HG03575 (cell line): Measurements from ENCODE around the gene SLC20A1.
"Not testable (repeated sequence)": the region's sequence is repeated elsewhere in the genome, so short reads cannot be mapped to it uniquely, and the experiment has no call there.

Experiments
- ATAC-seq: cut with Tn5 transposase; IDR thresholded peaks from one replicate; pipeline ENCODE4 v1.9.1; 2021; ENCODE audit not compliant: unreplicated experiment, insufficient number of reproducible peaks, low FRiP score; ENCODE audit errors: extremely low read depth

The SLC20A1 gene

GRCh38 chr2:112694182-112694581 is 48.4 kb downstream of the SLC20A1 start:
- ATAC-seq: no peak

DNA sequence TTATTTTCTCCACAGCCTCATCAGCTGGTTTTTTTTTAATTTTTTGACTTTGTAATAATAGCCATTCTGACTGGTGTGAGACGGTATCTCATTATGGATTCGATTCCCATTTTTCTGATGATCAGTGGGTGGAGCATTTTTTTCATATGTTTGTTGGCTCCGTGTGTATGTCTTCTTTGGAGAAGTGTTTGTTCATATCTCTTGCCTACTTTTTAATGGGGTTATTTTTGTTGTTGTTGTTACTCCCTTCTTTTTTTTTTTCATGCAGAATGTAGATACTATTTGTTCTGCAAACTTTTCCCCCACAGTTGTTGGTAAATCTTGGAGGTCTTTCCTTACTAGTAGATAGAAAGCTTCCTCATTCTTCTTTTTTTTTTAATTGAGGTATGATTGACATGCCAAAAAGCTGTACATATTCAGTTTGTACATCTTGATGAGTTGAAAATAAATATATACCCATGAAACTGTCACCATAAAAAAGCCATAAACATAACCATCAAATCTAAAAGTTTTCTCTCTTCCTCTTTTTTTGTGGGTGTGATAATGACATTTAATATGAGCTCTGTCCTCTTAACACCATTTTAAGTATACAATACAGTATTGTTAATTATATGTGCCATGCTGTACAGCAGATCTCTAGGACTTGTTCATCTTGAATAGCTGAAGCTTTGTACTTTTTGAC is 53.2 kb downstream of the SLC20A1 start:
- ATAC-seq: no peak

GRCh38 chr2:112699984-112700667 is 54.4 kb downstream of the SLC20A1 start:
- no peak for ATAC-seq

- ATAC-seq: no peak
These were observed 55.3 kb downstream of the SLC20A1 start for GRCh38 chr2:112701052-112701451.

DNA sequence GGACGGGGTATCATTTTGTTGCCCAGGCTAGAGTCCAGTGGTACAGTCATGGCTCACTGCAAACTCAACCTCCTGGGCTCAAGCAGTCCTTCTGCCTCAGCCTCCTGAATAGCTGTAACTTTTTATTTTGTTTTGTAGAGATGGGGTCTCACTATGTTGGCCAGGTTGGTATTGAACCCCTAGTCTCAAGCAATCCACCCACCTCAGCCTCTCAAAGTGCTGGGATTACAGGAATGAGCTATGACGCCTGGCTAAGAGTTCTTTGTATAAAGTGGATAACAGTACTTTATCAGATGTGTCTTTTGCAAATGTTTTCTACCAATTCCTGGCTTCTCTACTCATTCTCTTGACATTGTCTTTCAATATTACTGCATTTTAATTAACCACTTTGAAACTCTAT is 57.9 kb downstream of the SLC20A1 start:
- ATAC-seq: no peak

DNA sequence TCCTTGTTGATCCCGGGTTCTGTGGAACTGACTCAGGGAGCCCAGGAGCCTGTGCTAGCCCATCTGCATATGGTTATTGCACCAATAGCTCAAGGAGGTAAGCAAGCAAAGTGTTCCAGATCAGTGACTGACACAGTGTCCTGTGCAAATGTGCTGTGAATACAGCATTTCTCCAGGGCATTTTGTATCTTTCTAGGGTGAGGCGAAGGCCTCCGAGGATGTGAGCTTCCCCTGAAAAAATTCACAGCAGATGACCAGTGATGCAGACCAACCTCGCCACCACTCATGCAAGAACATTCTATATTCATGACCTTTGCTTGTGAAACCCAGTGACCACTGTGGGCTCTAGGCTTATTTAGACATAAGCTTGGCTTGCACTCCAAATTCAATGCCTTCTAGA is 59.8 kb downstream of the SLC20A1 start:
- ATAC-seq: no peak

GRCh38 chr2:112706170-112706664 is 60.5 kb downstream of the SLC20A1 start:
- no peak for ATAC-seq

GRCh38 chr2:112706947-112707346 is 61.2 kb downstream of the SLC20A1 start:
- not testable (repeated sequence) for ATAC-seq

- no peak for ATAC-seq
These were observed 63.2 kb downstream of the SLC20A1 start for GRCh38 chr2:112708968-112709367.

GRCh38 chr2:112709703-112710102 is 64.0 kb downstream of the SLC20A1 start:
- no peak for ATAC-seq

DNA sequence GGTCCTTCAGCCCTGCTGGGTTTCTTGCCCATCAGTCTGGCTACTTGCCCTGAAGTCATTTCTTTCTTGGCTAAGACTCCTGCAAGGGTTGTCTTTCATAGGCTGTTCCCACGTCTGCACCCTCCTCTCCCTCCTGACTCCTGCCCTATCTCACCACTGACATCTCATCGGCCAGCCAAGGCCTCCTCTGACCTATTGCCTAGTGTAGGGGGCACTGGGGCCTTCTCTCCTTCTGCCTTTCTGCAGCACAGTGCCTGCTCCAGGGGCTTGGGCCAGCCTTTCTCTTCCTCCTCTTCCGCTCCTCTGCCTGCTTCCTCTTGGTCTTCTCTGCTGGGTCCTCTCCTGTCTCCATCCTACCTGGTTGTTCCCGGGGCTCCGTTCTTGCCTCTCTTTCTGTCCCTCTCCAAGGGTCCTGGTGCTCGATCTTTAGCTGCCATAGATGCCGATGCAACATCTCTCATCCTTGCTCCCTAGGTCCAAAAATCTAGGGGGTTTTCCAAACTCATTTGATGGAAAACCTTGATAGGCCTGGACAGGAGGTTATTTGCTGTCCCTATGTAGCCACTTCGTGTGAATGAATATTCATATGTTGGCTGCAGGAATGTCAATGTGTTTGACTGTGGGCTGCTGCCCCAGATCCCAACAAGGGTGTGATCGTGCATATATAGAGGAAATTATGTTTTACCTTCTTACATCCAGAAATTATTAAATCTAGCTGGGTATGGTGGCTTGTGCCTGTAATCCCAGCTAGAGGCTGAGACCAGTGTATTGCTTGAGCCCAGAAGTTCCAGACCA is 65.4 kb downstream of the SLC20A1 start:
- no peak for ATAC-seq

DNA sequence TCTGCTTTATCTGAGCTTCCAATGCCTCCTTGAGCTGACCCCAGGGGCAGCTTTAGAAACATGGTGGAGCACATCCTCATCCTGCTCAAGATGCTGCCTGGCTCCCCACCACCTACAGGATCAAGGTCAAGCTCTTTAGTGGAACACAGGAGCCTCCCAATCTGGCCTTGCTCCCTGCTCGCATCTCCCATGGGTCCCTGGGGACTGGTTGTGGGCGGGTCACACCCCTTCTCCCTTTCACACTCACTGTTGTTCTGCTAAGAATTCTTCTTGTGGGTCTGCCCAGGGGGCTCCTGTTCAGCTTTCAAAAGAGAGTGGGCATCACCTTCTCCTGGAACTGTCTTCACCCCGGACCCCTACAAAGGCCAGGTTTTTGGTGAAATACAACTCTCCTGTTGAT is 66.7 kb downstream of the SLC20A1 start:
- no peak for ATAC-seq

DNA sequence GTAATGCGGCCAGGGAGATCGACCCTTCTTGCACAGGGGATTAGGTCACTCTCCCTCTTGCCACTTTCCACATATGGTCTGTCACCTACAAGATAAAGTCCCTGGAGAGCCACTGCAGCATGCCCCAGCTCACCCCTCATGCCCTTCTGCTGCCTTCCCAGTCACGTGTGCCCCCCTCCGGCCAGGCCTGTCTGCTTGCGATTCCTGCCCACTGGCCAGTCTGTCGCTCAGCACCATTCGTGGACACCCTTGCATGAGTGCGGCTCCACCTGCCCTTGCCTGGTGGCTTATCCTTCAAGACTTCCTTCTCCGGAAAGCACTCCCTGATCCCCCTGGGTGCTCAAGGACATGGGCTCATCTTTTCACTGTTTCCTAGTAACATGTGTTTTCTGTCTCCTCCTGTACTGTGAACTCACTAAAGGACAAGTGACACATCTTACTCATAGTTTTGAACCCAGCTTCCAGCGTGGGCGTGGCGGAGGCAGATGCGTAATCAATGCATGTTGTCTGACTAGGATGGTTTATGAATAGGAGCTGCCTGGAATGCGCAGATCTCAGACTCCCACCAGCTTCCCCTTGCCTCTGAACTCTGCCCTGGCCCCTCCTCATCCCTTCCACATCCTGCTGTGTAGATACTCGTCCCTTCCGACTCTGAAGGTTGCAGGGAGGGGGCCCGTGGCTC is 67.3 kb downstream of the SLC20A1 start:
- ATAC-seq: no peak
